H9 (cell line): Measurements from ENCODE around the gene DNAJC15. TPM values are rescaled to one million over a fixed set of nuclear protein-coding genes. Genes with fewer than 3 reads are reported as not detected.

Source experiments
- DNase-seq: peaks from one replicate; pipeline ENCODE4 v3.0.0-alpha.2; 2017
- H2AFZ ChIP-seq: one replicate; pipeline ENCODE4 v1.6.1; 2013; ENCODE audit warnings: mild to moderate bottlenecking, low read length, control low read depth, moderate library complexity
- H2AK5ac ChIP-seq: 2 replicates; pipeline ENCODE4 v1.6.1; 2013; ENCODE audit warnings: low read length, control low read depth, mixed read lengths; ENCODE audit not compliant: insufficient read length
- H2BK120ac ChIP-seq: one replicate; pipeline ENCODE4 v1.6.1; 2013; ENCODE audit warnings: low read depth, mild to moderate bottlenecking, low read length, control low read depth, inconsistent platforms; ENCODE audit not compliant: poor library complexity, severe bottlenecking
- H2BK12ac ChIP-seq: 2 replicates; pipeline ENCODE4 v1.6.1; 2013; ENCODE audit warnings: low read length, control low read depth, mixed read lengths, low read depth; ENCODE audit not compliant: insufficient read length
- H2BK15ac ChIP-seq: 2 replicates; pipeline ENCODE4 v1.6.1; 2013; ENCODE audit warnings: low read depth, low read length, control low read depth
- H2BK20ac ChIP-seq: one replicate; pipeline ENCODE4 v1.6.1; 2013; ENCODE audit warnings: low read depth, mild to moderate bottlenecking, low read length, control low read depth, inconsistent platforms; ENCODE audit not compliant: poor library complexity, severe bottlenecking
- H2BK5ac ChIP-seq: 2 replicates; pipeline ENCODE4 v1.6.1; 2013; ENCODE audit warnings: low read length, control low read depth, mixed read lengths; ENCODE audit not compliant: insufficient read length
- H3K14ac ChIP-seq: 2 replicates; pipeline ENCODE4 v1.6.1; 2013; ENCODE audit warnings: low read length, control low read depth; ENCODE audit not compliant: insufficient read depth
- H3K18ac ChIP-seq: 2 replicates; pipeline ENCODE4 v1.6.1; 2013; ENCODE audit warnings: low read depth, mild to moderate bottlenecking, mixed read lengths, low read length, control low read depth; ENCODE audit not compliant: insufficient read length
- H3K23ac ChIP-seq: 2 replicates; pipeline ENCODE4 v1.6.1; 2013; ENCODE audit warnings: low read length, control low read depth, mixed read lengths, low read depth; ENCODE audit not compliant: insufficient read length
- H3K23me2 ChIP-seq: 2 replicates; pipeline ENCODE4 v1.6.1; 2013; ENCODE audit warnings: low read depth, mild to moderate bottlenecking, mixed read lengths, low read length, control low read depth; ENCODE audit not compliant: insufficient read length, poor library complexity, severe bottlenecking
- H3K27ac ChIP-seq: 2 replicates; pipeline ENCODE4 v1.5.1; 2013; ENCODE audit warnings: low read length, control low read depth, mixed read lengths, low read depth; ENCODE audit not compliant: insufficient read length
- H3K27me3 ChIP-seq: 2 replicates; pipeline ENCODE4 v1.6.1; 2013; ENCODE audit warnings: low read length, control low read depth, inconsistent platforms; ENCODE audit not compliant: insufficient read depth
- H3K4ac ChIP-seq: 2 replicates; pipeline ENCODE4 v1.6.1; 2013; ENCODE audit warnings: low read depth, mild to moderate bottlenecking, control low read depth, inconsistent platforms, low read length, moderate library complexity
- H3K4me1 ChIP-seq: 2 replicates; pipeline ENCODE4 v1.6.1; 2013; ENCODE audit warnings: low read length, control low read depth, inconsistent platforms; ENCODE audit not compliant: insufficient read depth
- H3K4me2 ChIP-seq: 2 replicates; pipeline ENCODE4 v1.6.1; 2013; ENCODE audit warnings: low read length, control low read depth, mixed read lengths; ENCODE audit not compliant: insufficient read length, insufficient read depth
- H3K56ac ChIP-seq: 2 replicates; pipeline ENCODE4 v1.6.1; 2013; ENCODE audit warnings: low read depth, mild to moderate bottlenecking, mixed read lengths, low read length, control low read depth; ENCODE audit not compliant: insufficient read length
- H3K79me1 ChIP-seq: 2 replicates; pipeline ENCODE4 v1.6.1; 2013; ENCODE audit warnings: low read depth, mild to moderate bottlenecking, moderate library complexity, low read length, control low read depth, inconsistent platforms; ENCODE audit not compliant: insufficient read depth, poor library complexity, severe bottlenecking
- H3K79me2 ChIP-seq: 2 replicates; pipeline ENCODE4 v1.6.1; 2013; ENCODE audit warnings: low read length, control low read depth, inconsistent platforms; ENCODE audit not compliant: insufficient read depth
- H3K9ac ChIP-seq: 2 replicates; pipeline ENCODE4 v1.6.1; 2013; ENCODE audit warnings: low read length, control low read depth, mixed read lengths; ENCODE audit not compliant: insufficient read length; ENCODE audit errors: extremely low read depth
- H3K9me3 ChIP-seq: one replicate; pipeline ENCODE4 v1.6.1; 2013; ENCODE audit warnings: low read depth, low read length, inconsistent platforms; ENCODE audit not compliant: control insufficient read depth
- H3T11ph ChIP-seq: one replicate; pipeline ENCODE4 v1.6.1; 2013; ENCODE audit warnings: mild to moderate bottlenecking, low read length, control low read depth, inconsistent platforms
- H4K20me1 ChIP-seq: one replicate; pipeline ENCODE4 v1.6.1; 2013; ENCODE audit not compliant: control insufficient read depth, insufficient read length, insufficient read depth
- H4K5ac ChIP-seq: 2 replicates; pipeline ENCODE4 v1.6.1; 2013; ENCODE audit warnings: low read depth, mild to moderate bottlenecking, mixed read lengths, low read length, control low read depth; ENCODE audit not compliant: insufficient read length
- H4K8ac ChIP-seq: replicated peaks from 2 replicates; pipeline ENCODE4 v1.6.1; 2013; ENCODE audit warnings: low read length, control low read depth, mixed read lengths, low read depth; ENCODE audit not compliant: insufficient read length
- H4K91ac ChIP-seq: 2 replicates; pipeline ENCODE4 v1.6.1; 2013; ENCODE audit warnings: low read depth, mild to moderate bottlenecking, moderate library complexity, mixed read lengths, low read length, control low read depth; ENCODE audit not compliant: insufficient read length
- H3K27ac Mint-ChIP-seq, 3 experiments: 2 replicates in 2 of 3; 3 replicates in 1 of 3; pipeline ENCODE4 v1.8.0; 2020 to 2021; ENCODE audit warnings: mixed read lengths in 3 of 3, mild to moderate bottlenecking in 1 of 3, moderate library complexity in 1 of 3
- H3K27me3 Mint-ChIP-seq: 2 replicates; pipeline ENCODE4 v1.8.0; 2021; ENCODE audit warnings: low read depth, mild to moderate bottlenecking, moderate library complexity, mixed read lengths
- H3K36me3 Mint-ChIP-seq, 3 experiments: 2 replicates in 2 of 3; 3 replicates in 1 of 3; pipeline ENCODE4 v1.8.0; 2020 to 2021; ENCODE audit warnings: low read depth in 3 of 3, mixed read lengths in 3 of 3; ENCODE audit not compliant: insufficient read depth in 1 of 3
- H3K4me1 Mint-ChIP-seq, 2 experiments: 2 replicates each; pipeline ENCODE4 v1.8.0; 2020; ENCODE audit warnings: mixed read lengths in 2 of 2
- H3K4me3 Mint-ChIP-seq, 2 experiments: 2 replicates in 1 of 2; 3 replicates in 1 of 2; pipeline ENCODE4 v1.8.0; 2020 to 2021; ENCODE audit warnings: mild to moderate bottlenecking in 2 of 2, mixed read lengths in 2 of 2, moderate library complexity in 1 of 2
- H3K9me3 Mint-ChIP-seq, 2 experiments: 2 replicates in 1 of 2; 3 replicates in 1 of 2; pipeline ENCODE4 v1.8.0; 2020; ENCODE audit warnings: mild to moderate bottlenecking in 2 of 2, mixed read lengths in 2 of 2, moderate library complexity in 1 of 2
- CTCF ChIP-seq: fragments of 200-600 bp; sonication (generic); conservative IDR thresholded peaks from 3 replicates; pipeline ENCODE4 v1.8.0; 2021; ENCODE audit warnings: antibody characterized with exemption, mild to moderate bottlenecking
- WGBS: extraction: QIAGEN DNeasy Blood & Tissue Kit; methylation state at CpG from one replicate; pipeline ENCODE4 v1.1.7; 2013; ENCODE audit warnings: missing lambda C conversion rate, low lambda C conversion rate, mixed read lengths; ENCODE audit not compliant: insufficient read length; ENCODE audit errors: extremely low coverage; 5-methylcytosine and 5-hydroxymethylcytosine counted together
- total RNA-seq: library from RNA; stranded (reverse); gene quantifications from 2 replicates; pipeline ENCODE4 v1.2.1, GENCODE V29; 2021

The DNAJC15 gene
- total RNA-seq, 1 experiment from 2014 or later = 13.4 TPM

GRCh38 chr13:43156916-43157315 lies 133.5 kb downstream of the DNAJC15 start:
- Histone ChIP-seq H3K79me1 (no peaks in the 10 kb centered on the region), H3K18ac (no peak overlapping the region), H2AK5ac (no peak overlapping the region), H4K8ac (no peak overlapping the region), H3T11ph (no peak overlapping the region), H2BK12ac (no peak overlapping the region), H2AFZ (no peak overlapping the region), H4K5ac (no peak overlapping the region), H4K91ac (no peak overlapping the region), H4K20me1 (no peaks in the 10 kb centered on the region), H3K79me2 (no peaks in the 10 kb centered on the region), H2BK15ac (no peak overlapping the region), H2BK20ac (no peak overlapping the region), H3K9me3 (no peaks in the 10 kb centered on the region), H3K23me2 (no peaks in the 10 kb centered on the region), H3K27ac (no peak overlapping the region), H2BK5ac (no peak overlapping the region), H3K23ac (no peak overlapping the region), H3K27me3 (no peaks in the 10 kb centered on the region), H3K4ac (no peak overlapping the region), H3K9ac (no peak overlapping the region), H3K56ac (no peak overlapping the region), H3K14ac (no peak overlapping the region), H3K4me2 (no peak overlapping the region), H2BK120ac (no peak overlapping the region), H3K4me1 (no peaks in the 10 kb centered on the region)
- no peak overlapping the region for H3K27ac Mint-ChIP-seq
- no peak overlapping the region for H3K4me3 Mint-ChIP-seq
- H3K9me3 Mint-ChIP-seq = peaks cover 0 to 3% of the 10 kb centered on the region in 2 experiments; a peak in 2 of 5 replicates
- no CpG with 5 or more reads among the region's 2 CpGs for WGBS
- TF ChIP-seq CTCF = no peak
- H3K4me1 Mint-ChIP-seq = peaks cover 4 to 11% of the 10 kb centered on the region in 2 experiments; a peak in 3 of 4 replicates
- no peak for DNase-seq
- H3K27me3 Mint-ChIP-seq = peaks cover 3% of the 10 kb centered on the region
- H3K36me3 Mint-ChIP-seq = peaks cover 0 to 2% (median 0%) of the 10 kb centered on the region in 3 experiments; a peak in 2 of 7 replicates
